NOMO-1 treated with dmso at 0.1 percent for 144 hours (cell line): ENCODE measurements around the gene HSD17B7.
"Not testable (repeated sequence)": the region's sequence is repeated elsewhere in the genome, so short reads cannot be mapped to it uniquely, and the experiment has no call there.

Source experiments
- DNase-seq: peaks from one replicate; lab custom pipeline; 2025; ENCODE audit not compliant: unreplicated experiment; lab: John Stamatoyannopoulos, UW

Gene HSD17B7

GRCh38 chr1:162790303-162790984, at the start of gene HSD17B7:
TSS of gene HSD17B7 (plus strand) at chr1:162790702. CDS start at chr1:162790801, 99 bp downstream.
- peak; percentile 85 for DNase-seq

GRCh38 chr1:162740755-162741154, 49.7 kb upstream of the HSD17B7 start:
- DNase-seq = no peak

GRCh38 chr1:162741574-162741973, 48.9 kb upstream of the HSD17B7 start:
- no peak for DNase-seq

- not testable (repeated sequence) for DNase-seq
Observed at GRCh38 chr1:162746264-162746942, 44.1 kb upstream of the HSD17B7 start.

- DNase-seq = no peak
Observed at GRCh38 chr1:162753001-162753658, 37.4 kb upstream of the HSD17B7 start.

GRCh38 chr1:162753998-162754585, 36.4 kb upstream of the HSD17B7 start:
- DNase-seq = peak; percentile 7

- no peak for DNase-seq
Observed at GRCh38 chr1:162755306-162755705, 35.2 kb upstream of the HSD17B7 start.

- DNase-seq = no peak
Observed at GRCh38 chr1:162756523-162756922, 34.0 kb upstream of the HSD17B7 start.

GRCh38 chr1:162757476-162757875, 33.0 kb upstream of the HSD17B7 start:
- no peak for DNase-seq

GRCh38 chr1:162765788-162766187, 24.7 kb upstream of the HSD17B7 start:
- no peak for DNase-seq

- DNase-seq = no peak
Observed at GRCh38 chr1:162772571-162773154, 17.8 kb upstream of the HSD17B7 start.

- no peak for DNase-seq
Observed at GRCh38 chr1:162774007-162774406, 16.5 kb upstream of the HSD17B7 start.

GRCh38 chr1:162779043-162779442, 11.5 kb upstream of the HSD17B7 start:
- DNase-seq = no peak

- DNase-seq = no peak
Observed at GRCh38 chr1:162782671-162783070, 7.8 kb upstream of the HSD17B7 start.

GRCh38 chr1:162784926-162785325, 5.6 kb upstream of the HSD17B7 start:
- DNase-seq = not testable (repeated sequence)

GRCh38 chr1:162788783-162789182, 1.7 kb upstream of the HSD17B7 start:
- not testable (repeated sequence) for DNase-seq

- DNase-seq = not testable (repeated sequence)
Observed at GRCh38 chr1:162790985-162791357, 469 bp downstream of the HSD17B7 start.

GRCh38 chr1:162794284-162794683, 3.8 kb downstream of the HSD17B7 start:
- DNase-seq = not testable (repeated sequence)

GRCh38 chr1:162796617-162797279, 6.2 kb downstream of the HSD17B7 start:
- not testable (repeated sequence) for DNase-seq

- not testable (repeated sequence) for DNase-seq
Observed at GRCh38 chr1:162799995-162800830, 9.7 kb downstream of the HSD17B7 start.
